Adrenal gland (tissue), 5 donors: ENCODE measurements around the gene DSTYK.

Experiments
- CTCF ChIP-seq, 6 experiments: fragments of 450-650 bp in 4 of 6; fragments of 200-600 bp in 2 of 6; sonication (generic) in 1 of 6; IDR thresholded peaks; 1 replicate in 5 of 6; 2 replicates in 1 of 6; pipeline versions ENCODE4 v1.5.1 to v1.8.0; 2016 to 2021; ENCODE audit warnings: antibody characterized with exemption in 6 of 6, mild to moderate bottlenecking in 2 of 6, moderate library complexity in 1 of 6
- POLR2A ChIP-seq, 2 donors: fragments of 450-650 bp; IDR thresholded peaks; one replicate each; pipeline ENCODE4 v1.6.1; 2017; ENCODE audit warnings: antibody characterized with exemption in 2 of 2, mild to moderate bottlenecking in 2 of 2, moderate library complexity in 1 of 2
- donor health status: DM: no; HTN: no; CAD: no.

DNA sequence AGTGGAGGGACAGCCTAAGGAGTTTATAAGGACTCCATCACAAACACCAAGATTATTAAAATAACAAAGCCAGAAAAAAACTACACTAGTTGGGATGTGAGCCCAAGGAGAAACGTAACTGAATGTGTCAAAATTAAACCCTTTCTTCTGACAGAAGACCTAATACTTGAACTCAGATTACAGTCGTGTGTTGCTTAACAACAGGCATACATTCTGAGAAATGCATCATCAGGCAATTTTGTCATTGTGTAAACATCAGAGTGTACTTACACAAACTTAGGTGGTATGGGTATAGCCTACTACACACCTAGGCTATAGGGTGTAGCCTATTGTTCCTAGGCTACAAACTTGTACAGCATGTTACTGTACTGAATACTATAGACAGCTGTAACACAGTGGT, 23.4 kb downstream of the DSTYK start:
- TF ChIP-seq CTCF (IDR thresholded peaks at IDR 0.05) (no peak), POLR2A (IDR thresholded peaks at IDR 0.05) (no peak)
